ENCODE results near the gene ZNF25.
"Not testable (repeated sequence)": the region's sequence is repeated elsewhere in the genome, so short reads cannot be mapped to it uniquely, and the experiment has no call there.

The ZNF25 gene

GRCh38 chr10:37976091-37976879 is at the start of gene ZNF25:
TSS of gene ZNF25 (minus strand) at chr10:37976647. CDS start at chr10:37971722, 4,925 bp downstream.
- FAIRE-seq: peak; percentile 99

DNA sequence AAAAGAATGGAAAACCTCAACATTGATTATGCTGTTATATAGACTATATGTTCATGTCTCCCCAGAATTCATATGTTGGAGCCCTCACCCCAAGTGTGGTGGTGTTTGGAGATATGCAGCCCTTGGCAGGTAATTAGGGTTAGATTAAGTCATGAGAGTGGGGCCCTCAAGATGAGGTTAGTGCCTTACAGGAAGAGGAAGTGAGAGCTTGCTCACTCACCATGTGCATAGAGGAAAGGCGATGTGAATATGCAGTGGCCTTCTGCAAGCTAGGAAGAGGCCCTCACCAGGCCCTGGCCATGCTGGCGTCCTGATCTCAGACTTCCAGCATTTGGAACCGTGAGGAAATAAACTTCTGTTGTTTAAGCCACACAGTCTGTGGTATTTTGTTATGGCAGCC is 48.8 kb upstream of the ZNF25 start:
- FAIRE-seq: no peak

DNA sequence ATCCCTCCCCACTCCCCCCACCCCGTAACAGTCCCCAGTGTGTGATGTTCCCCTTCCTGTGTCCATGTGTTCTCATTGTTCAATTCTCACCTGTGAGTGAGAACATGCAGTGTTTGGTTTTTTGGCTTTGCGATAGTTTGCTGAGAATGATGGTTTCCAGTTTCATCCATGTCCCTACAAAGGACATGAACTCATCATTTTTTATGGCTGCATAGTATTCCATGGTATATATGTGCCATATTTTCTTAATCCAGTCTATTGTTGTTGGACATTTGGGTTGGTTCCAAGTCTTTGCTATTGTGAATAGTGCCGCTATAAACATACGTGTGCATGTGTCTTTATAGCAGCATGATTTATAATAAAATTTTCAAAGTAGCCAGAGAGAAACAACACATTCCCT is 42.7 kb upstream of the ZNF25 start:
- FAIRE-seq: not testable (repeated sequence)

- FAIRE-seq: no peak
Measured at GRCh38 chr10:38016354-38016753, 39.9 kb upstream of the ZNF25 start.

DNA sequence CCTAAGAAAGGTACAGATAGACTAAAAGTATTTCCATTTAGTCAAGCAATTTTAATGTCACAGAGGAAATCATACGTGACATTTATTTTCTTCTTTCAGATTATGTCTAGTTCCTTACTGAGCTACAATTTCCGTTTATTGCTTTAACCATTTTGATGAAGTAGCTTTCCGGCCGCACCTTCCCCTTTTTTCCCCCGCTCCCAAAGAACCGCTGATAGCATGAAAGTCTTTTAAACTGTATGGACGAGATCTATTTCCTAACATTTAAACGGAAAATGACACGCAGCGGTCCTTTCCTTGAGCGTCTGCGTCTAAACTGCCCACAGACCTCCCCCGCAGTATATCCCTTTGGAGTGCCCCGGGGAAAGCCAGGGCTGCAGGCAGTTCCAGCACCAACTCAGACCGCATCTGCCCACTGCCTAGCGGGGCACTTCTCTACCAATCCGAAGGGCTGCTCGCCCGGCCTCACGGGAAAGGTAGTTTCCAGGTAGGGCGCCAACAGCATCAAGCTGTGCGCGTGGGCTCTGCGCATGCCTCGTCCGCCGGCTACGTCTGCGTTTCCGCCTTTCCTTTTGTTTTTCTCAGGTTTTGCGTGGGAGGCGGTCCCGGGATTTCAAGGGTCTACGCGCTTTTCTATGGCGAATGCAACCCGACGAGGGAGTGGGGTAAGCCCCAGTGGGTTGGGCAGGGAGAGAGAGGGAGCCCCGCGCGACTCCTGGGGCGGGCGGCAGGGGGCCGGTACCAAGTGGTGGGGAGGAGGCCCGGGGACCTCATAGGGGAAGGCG is 33.9 kb upstream of the ZNF25 start, which contains the start of gene ZNF33A:
Gene ZNF33A, plus strand, starts transcription at position 557 of the 785 bp plus-strand sequence. CDS start 1,667 bp downstream, outside the sequence.
- peak; percentile 91 for FAIRE-seq

DNA sequence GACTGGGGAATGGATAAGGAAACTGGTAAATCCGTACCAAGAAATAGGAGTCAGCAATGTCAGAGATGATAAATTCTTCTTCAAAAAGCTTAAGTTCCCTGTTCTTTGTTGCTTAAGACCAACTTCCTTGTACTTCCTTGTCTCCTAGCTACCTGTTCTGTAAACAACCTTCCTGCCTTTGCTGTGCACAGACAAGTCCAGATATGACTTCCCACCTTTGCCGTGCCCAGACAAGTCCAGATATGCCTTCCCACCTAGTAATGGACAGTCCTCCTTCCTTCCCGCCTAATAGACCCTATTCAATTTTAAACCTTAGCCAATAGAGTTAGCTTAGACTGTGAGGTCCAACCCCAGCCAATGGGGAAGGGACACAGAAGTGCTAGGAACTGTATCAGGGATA is 31.5 kb upstream of the ZNF25 start:
- no peak for FAIRE-seq

DNA sequence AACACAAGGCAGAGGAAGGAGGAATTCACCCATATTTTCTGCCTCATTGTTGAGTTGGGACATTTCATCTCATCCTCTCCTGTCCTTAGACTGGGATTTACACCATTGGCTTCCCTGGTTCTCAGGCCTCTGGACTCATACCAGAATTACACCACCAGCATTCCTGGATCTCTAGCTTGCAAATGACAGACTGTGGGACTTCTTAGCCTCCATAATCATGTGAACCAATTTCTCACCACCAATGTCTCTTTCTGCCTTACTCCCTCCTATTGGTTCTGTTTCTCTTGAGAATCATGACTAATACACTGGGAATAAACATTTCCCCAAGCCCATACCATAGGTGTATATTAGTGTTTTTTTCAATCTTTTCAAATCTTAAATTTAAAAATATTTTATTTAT is 31.1 kb upstream of the ZNF25 start:
- FAIRE-seq: no peak

- no peak for FAIRE-seq
Measured at GRCh38 chr10:38003588-38003987, 27.1 kb upstream of the ZNF25 start.

DNA sequence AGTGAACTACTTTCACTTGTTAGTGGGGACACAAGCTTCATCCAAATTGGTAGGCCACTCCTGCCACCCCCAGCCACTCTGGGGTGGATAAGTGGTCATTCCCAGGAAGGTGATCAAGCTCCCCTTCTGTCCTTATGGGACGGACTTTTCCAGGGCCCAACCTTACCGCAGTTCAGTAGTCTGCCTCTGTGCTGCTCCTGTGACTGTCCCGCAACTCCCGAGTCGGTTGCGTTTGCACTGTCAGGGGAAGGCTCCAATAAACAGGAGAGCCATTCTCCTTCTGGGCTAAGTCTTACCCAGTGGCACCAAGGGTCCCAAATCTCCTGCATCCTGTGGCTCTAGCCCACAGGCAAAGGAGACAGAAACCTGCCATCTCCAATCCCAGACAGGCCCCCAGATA is 26.6 kb upstream of the ZNF25 start:
- no peak for FAIRE-seq

DNA sequence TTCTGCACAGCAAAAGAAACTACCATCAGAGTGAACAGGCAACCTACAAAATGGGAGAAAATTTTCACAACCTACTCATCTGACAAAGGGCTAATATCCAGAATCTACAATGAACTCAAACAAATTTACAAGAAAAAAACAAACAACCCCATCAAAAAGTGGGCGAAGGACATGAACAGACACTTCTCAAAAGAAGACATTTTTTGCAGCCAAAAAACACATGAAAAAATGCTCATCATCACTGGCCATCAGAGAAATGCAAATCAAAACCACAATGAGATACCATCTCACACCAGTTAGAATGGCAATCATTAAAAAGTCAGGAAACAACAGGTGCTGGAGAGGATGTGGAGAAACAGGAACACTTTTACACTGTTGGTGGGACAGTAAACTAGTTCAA is 24.0 kb upstream of the ZNF25 start:
- FAIRE-seq: not testable (repeated sequence)

GRCh38 chr10:37998920-37999319 is 22.5 kb upstream of the ZNF25 start:
- FAIRE-seq: not testable (repeated sequence)

GRCh38 chr10:37992083-37992482 is 15.6 kb upstream of the ZNF25 start:
- FAIRE-seq: no peak

GRCh38 chr10:37991655-37992054 is 15.2 kb upstream of the ZNF25 start:
- FAIRE-seq: no peak

- no peak for FAIRE-seq
Measured at GRCh38 chr10:37976880-37977203, 395 bp upstream of the ZNF25 start.

DNA sequence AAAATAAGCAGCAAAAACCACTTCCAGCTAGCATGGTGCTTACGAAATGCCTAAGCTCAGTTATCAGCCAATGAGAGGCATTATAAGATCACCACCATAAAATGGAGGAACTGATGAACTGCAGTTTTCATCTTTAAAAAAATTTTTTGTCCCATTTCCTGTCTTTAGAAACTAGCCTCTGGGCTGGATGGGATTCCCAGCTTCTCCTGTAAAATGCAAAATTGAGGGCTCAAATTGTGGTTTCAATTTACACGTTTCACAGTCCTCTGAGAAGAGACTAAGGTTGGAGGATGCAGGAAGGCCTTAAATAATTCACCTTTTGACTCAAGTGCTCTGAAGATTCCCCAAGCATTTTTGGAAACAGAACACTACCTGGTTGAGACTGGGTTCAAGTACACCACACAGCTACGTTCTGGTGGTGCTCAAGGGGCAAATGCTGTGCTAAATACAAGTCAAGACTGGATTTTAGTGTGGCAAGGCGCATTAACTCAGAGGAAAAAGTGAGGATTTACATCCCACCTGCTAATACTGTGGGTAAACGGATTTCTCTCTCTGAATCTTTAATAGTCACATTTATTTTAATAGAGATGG is 951 bp downstream of the ZNF25 start:
- FAIRE-seq: no peak

GRCh38 chr10:37972396-37972795 is 4.1 kb downstream of the ZNF25 start:
- no peak for FAIRE-seq

- no peak for FAIRE-seq
Measured at GRCh38 chr10:37965006-37965405, 11.4 kb downstream of the ZNF25 start.

GRCh38 chr10:37960591-37961137 is 15.8 kb downstream of the ZNF25 start:
- FAIRE-seq: no peak

DNA sequence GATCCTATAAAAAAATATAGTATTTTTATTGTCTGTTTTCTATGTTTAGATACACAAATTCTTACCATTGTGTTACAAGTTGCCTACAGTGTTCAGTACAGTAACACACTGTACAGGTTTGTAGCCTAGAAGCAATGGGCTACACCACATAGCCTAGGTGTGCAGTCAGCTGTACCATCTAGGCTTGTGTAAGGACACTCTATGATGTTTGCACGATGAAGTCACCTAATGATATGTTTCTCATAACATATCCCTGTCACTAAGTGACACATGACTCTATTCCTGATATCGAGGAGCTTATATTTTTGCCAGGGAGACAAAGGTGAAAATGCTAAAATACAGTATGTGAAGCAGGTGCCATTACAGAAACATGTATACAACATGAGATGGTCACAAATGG is 18.6 kb downstream of the ZNF25 start:
- FAIRE-seq: no peak

DNA sequence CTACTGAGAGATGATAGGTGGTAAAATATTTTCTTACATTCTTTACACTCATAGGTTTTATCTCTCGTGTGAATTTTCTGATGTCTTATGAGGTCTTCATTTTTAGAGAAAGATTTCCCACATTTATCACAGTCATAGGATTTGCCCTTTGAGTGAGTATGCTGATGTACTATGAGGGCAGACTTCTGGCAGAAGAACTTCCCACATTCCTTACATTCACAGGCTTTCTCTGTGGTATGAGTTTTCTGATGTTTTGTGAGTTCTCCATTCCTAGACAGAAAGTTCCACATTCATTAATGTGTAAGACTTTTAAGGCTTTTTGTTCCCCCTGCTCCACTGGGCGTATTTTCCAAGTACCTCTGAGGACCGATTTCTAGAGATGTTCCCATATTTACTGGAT is 23.5 kb downstream of the ZNF25 start:
- no peak for FAIRE-seq

- FAIRE-seq: no peak
Measured at GRCh38 chr10:37952043-37952755, 24.2 kb downstream of the ZNF25 start.

GRCh38 chr10:37948210-37948609 is 28.2 kb downstream of the ZNF25 start:
- no peak for FAIRE-seq

- no peak for FAIRE-seq
Measured at GRCh38 chr10:37947526-37947925, 28.9 kb downstream of the ZNF25 start.

Data from G401.6 (cell line).